Natural killer cell (primary cell): ENCODE measurements around the gene RNU6-1. TPM values are rescaled to one million over a fixed set of nuclear protein-coding genes. Genes with fewer than 3 reads are reported as not detected.

ENCODE experiments used
- ATAC-seq, 3 donors: fragments of 150-1000 bp in 2 of 3; fragments of 200-7000 bp in 1 of 3; cut with Tn5 transposase; 1 replicate in 1 of 3; 2 replicates in 2 of 3; pipeline ENCODE4 v1.10.0; 2021; ENCODE audit warnings: mild to moderate bottlenecking in 2 of 3, moderate library complexity in 2 of 3
- DNase-seq, 2 donors: peaks; one replicate each; pipeline versions ENCODE4 v3.0.0 to v3.0.0-alpha.2; 2013 to 2021; ENCODE audit warnings: mixed read lengths in 1 of 2
- H3K27ac ChIP-seq: one replicate; pipeline ENCODE4 v1.5.1; 2013; ENCODE audit warnings: mild to moderate bottlenecking, low read length
- H3K27me3 ChIP-seq: one replicate; pipeline ENCODE4 v1.6.1; 2013; ENCODE audit warnings: low read length; ENCODE audit not compliant: control insufficient read depth, insufficient read depth
- H3K36me3 ChIP-seq: one replicate; pipeline ENCODE4 v1.6.1; 2013; ENCODE audit warnings: low read length; ENCODE audit not compliant: control insufficient read depth, insufficient read depth
- H3K4me1 ChIP-seq: one replicate; pipeline ENCODE4 v1.6.1; 2013; ENCODE audit warnings: low read length; ENCODE audit not compliant: control insufficient read depth, insufficient read depth
- H3K4me3 ChIP-seq: one replicate; pipeline ENCODE4 v1.5.1; 2013; ENCODE audit warnings: low read length
- H3K9me3 ChIP-seq: one replicate; pipeline ENCODE4 v1.6.1; 2013; ENCODE audit warnings: low read length; ENCODE audit not compliant: control insufficient read depth, insufficient read depth
- H3K27ac Mint-ChIP-seq, 2 donors: one replicate each; pipeline ENCODE4 v1.8.0; 2022; ENCODE audit warnings: mild to moderate bottlenecking in 2 of 2, mixed read lengths in 2 of 2, moderate library complexity in 1 of 2
- H3K27me3 Mint-ChIP-seq, 2 donors: one replicate each; pipeline ENCODE4 v1.8.0; 2022; ENCODE audit warnings: low read depth in 2 of 2, mixed read lengths in 2 of 2
- H3K36me3 Mint-ChIP-seq: one replicate; pipeline ENCODE4 v1.8.0; 2022; ENCODE audit warnings: mixed read lengths
- H3K4me1 Mint-ChIP-seq, 2 donors: one replicate each; pipeline ENCODE4 v1.8.0; 2022; ENCODE audit warnings: mixed read lengths in 2 of 2
- H3K4me3 Mint-ChIP-seq: one replicate; pipeline ENCODE4 v1.8.0; 2022; ENCODE audit warnings: mild to moderate bottlenecking, moderate library complexity, mixed read lengths
- H3K9me3 Mint-ChIP-seq, 2 donors: one replicate each; pipeline ENCODE4 v1.8.0; 2022; ENCODE audit warnings: mixed read lengths in 2 of 2
- CTCF ChIP-seq: fragments of 200-600 bp; IDR thresholded peaks from one replicate; pipeline ENCODE4 v1.8.0; 2022; ENCODE audit warnings: antibody characterized with exemption
- WGBS: methylation state at CpG from one replicate; pipeline ENCODE4 v1.1.7; 2013; ENCODE audit warnings: missing lambda C conversion rate; ENCODE audit not compliant: insufficient coverage; 5-methylcytosine and 5-hydroxymethylcytosine counted together
- intact Hi-C: fragments of 100-400 bp; cut with micrococcal nuclease; formaldehyde crosslinking; loops from one replicate; pipeline ENCODE4 v1.14.2; 2022
- total RNA-seq, 4 donors: library from RNA; stranded (reverse); fragments of 120-200 nt in 1 of 4; gene quantifications; one replicate each; pipeline versions ENCODE4 v1.2.3 to v1.2.4, GENCODE V29; 2013 to 2022

The RNU6-1 gene
- total RNA-seq, 3 donors from 2014 or later (not counting 1 experiment from before 2014, with no cell fraction given), result not detected

DNA sequence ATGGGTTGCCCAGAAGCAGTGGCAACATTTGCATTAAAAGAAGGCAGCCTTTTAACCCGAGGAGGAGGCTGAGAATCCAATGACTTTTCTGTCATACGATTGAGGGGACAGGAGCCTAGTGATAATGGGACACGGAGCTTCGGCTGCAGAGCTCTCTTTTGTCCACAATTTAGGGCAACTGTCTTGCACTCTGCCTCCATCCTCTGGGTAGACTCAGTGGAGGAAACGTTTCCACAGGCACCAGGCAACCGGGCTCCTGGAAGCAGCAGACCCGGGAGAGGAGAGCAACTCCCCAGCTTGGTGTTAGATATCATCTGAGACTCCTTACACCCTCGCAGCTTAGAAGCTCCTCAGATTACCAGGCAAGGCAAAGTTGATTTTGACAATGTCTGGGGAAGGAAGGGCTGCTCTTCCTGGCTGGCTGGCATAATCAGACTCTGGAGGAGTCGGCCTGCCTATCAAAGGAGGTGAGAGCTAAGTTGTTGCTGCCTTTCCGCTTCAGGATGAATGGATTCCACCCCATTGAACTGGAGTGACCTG lies 43.5 kb upstream of the RNU6-1 start:
- no peak overlapping the region for H3K27ac Mint-ChIP-seq
- Histone ChIP-seq H3K27ac (no peak overlapping the region), H3K4me3 (no peak overlapping the region), H3K9me3 (no peaks in the 10 kb centered on the region), H3K4me1 (peaks cover 11% of the 10 kb centered on the region), H3K36me3 (no peaks in the 10 kb centered on the region), H3K27me3 (peaks cover 7% of the 10 kb centered on the region)
- no peak for ATAC-seq
- H3K27me3 Mint-ChIP-seq, result peaks cover 18 to 19% of the 10 kb centered on the region in 2 donors
- TF ChIP-seq CTCF, result no peak
- intact Hi-C loops, result no loop called here
- H3K4me1 Mint-ChIP-seq, result peaks cover 0 to 13% of the 10 kb centered on the region in 2 donors
- no peak overlapping the region for H3K4me3 Mint-ChIP-seq
- DNase-seq, result no peak
- H3K36me3 Mint-ChIP-seq, result no peaks in the 10 kb centered on the region
- 83% methylated on average over 10 of the region's 10 CpGs for WGBS
- H3K9me3 Mint-ChIP-seq, result no peaks in the 10 kb centered on the region

GRCh38 chr15:67882487-67883233 lies 42.8 kb upstream of the RNU6-1 start:
- DNase-seq (peak in 1 of 2 donors; percentile 44), ATAC-seq (peak in 2 of 3 donors; percentile 62 to 75)
- Mint-ChIP-seq H3K9me3 (no peaks in the 10 kb centered on the region), H3K36me3 (no peaks in the 10 kb centered on the region), H3K27me3 (peaks cover 12 to 13% of the 10 kb centered on the region in 2 donors), H3K27ac (no peak overlapping the region), H3K4me3 (no peak overlapping the region), H3K4me1 (peaks cover 0 to 13% of the 10 kb centered on the region in 2 donors)
- no peaks in the 10 kb centered on the region for H3K9me3 ChIP-seq
- H3K27me3 ChIP-seq, result peaks cover 7% of the 10 kb centered on the region
- no peak overlapping the region for H3K4me3 ChIP-seq
- TF ChIP-seq CTCF, result no peak
- no peak overlapping the region for H3K27ac ChIP-seq
- intact Hi-C loops, result no loop called here
- H3K36me3 ChIP-seq, result no peaks in the 10 kb centered on the region
- H3K4me1 ChIP-seq, result peaks cover 11% of the 10 kb centered on the region
- WGBS, result 70% methylated on average over 8 of the region's 8 CpGs

- H3K27me3 ChIP-seq, result peaks cover 7% of the 10 kb centered on the region
- DNase-seq (no peak), ATAC-seq (no peak)
- no peak overlapping the region for H3K27ac ChIP-seq
- Mint-ChIP-seq H3K4me3 (no peak overlapping the region), H3K36me3 (no peaks in the 10 kb centered on the region), H3K9me3 (no peaks in the 10 kb centered on the region), H3K4me1 (peaks cover 0 to 13% of the 10 kb centered on the region in 2 donors), H3K27ac (no peak overlapping the region), H3K27me3 (peaks cover 7 to 11% of the 10 kb centered on the region in 2 donors)
- TF ChIP-seq CTCF, result no peak
- WGBS, result 55% methylated on average over 3 of the region's 3 CpGs
- H3K4me1 ChIP-seq, result peaks cover 11% of the 10 kb centered on the region
- H3K4me3 ChIP-seq, result no peak overlapping the region
- no peaks in the 10 kb centered on the region for H3K9me3 ChIP-seq
- intact Hi-C loops, result no loop called here
- H3K36me3 ChIP-seq, result no peaks in the 10 kb centered on the region
These were observed 40.9 kb upstream of the RNU6-1 start for GRCh38 chr15:67880651-67881182.
